ENCODE results near the gene SLC35G2.

GRCh38 chr3:136903899-136904298 is 85.0 kb downstream of the SLC35G2 start:
- TF ChIP-seq CTCF (conservative IDR thresholded peaks at IDR 0.05; ENCODE audit: low read depth, low read length) (no peak), RAD21 (IDR thresholded peaks at IDR 0.05; ENCODE audit: low read length) (no peak), POLR2A (IDR thresholded peaks at IDR 0.05; ENCODE audit: low read depth, low read length) (no peak), RFX5 (IDR thresholded peaks at IDR 0.05; ENCODE audit: low read depth, low read length) (no peak), USF2 (IDR thresholded peaks at IDR 0.05; ENCODE audit: low read depth, low read length) (no peak), RCOR1 (IDR thresholded peaks at IDR 0.05; ENCODE audit: insufficient replicate concordance, low read length) (no peak), BHLHE40 (IDR thresholded peaks at IDR 0.05; ENCODE audit: low read depth, low read length) (no peak), FOS (IDR thresholded peaks at IDR 0.05; ENCODE audit: low read depth, low read length) (no peak), CEBPB (IDR thresholded peaks at IDR 0.05; ENCODE audit: low read depth, low read length) (no peak), MXI1 (IDR thresholded peaks at IDR 0.05; ENCODE audit: borderline replicate concordance, low read depth, low read length) (no peak), SMC3 (IDR thresholded peaks at IDR 0.05; ENCODE audit: low read depth, low read length) (no peak), CHD1 (IDR thresholded peaks at IDR 0.05; ENCODE audit: low read depth, low read length) (no peak), ELK1 (IDR thresholded peaks at IDR 0.05; ENCODE audit: borderline replicate concordance, low read depth, low read length) (no peak), NFE2L2 (IDR thresholded peaks at IDR 0.05; ENCODE audit: low read depth, low read length) (no peak)

Data from IMR-90 (cell line).